GM23338 (cell line): ENCODE data around the gene TMEM225B. TPM values are rescaled to one million over a fixed set of nuclear protein-coding genes. Genes with fewer than 3 reads are reported as not detected.

ENCODE experiments used
- ATAC-seq: fragments of 200-7000 bp; cut with Tn5 transposase; 3 replicates; pipeline ENCODE4 v1.9.1; 2020
- DNase-seq: peaks from one replicate; pipeline ENCODE4 v3.0.0-alpha.2; 2015; ENCODE audit warnings: low spot score
- H2AFZ ChIP-seq: fragments of 200-600 bp; sonication (generic); 2 replicates; pipeline ENCODE4 v1.8.0; 2016; ENCODE audit warnings: antibody characterized with exemption, mild to moderate bottlenecking, moderate library complexity
- H3F3A ChIP-seq: fragments of 200-600 bp; sonication (generic); replicated peaks from 2 replicates; pipeline ENCODE4 v1.8.0; 2017; ENCODE audit warnings: antibody characterized with exemption, mixed run types, low read depth
- H3K27ac ChIP-seq: fragments of 200-600 bp; sonication (generic); 2 replicates; pipeline ENCODE4 v1.6.1; 2016; ENCODE audit warnings: low read depth
- H3K27me3 ChIP-seq: fragments of 200-600 bp; sonication (generic); 2 replicates; pipeline ENCODE4 v1.8.0; 2016; ENCODE audit warnings: mild to moderate bottlenecking, mixed run types, moderate library complexity; ENCODE audit not compliant: insufficient read depth
- H3K36me3 ChIP-seq: fragments of 200-600 bp; sonication (generic); 2 replicates; pipeline ENCODE4 v1.8.0; 2016; ENCODE audit warnings: mild to moderate bottlenecking; ENCODE audit not compliant: insufficient read depth
- H3K4me1 ChIP-seq: fragments of 200-600 bp; sonication (generic); 2 replicates; pipeline ENCODE4 v1.8.0; 2016; ENCODE audit warnings: mild to moderate bottlenecking, moderate library complexity; ENCODE audit not compliant: insufficient read depth
- H3K4me2 ChIP-seq: fragments of 200-600 bp; sonication (generic); 2 replicates; pipeline ENCODE4 v1.7.1; 2017; ENCODE audit warnings: mixed run types
- H3K4me3 ChIP-seq: fragments of 200-600 bp; sonication (generic); 2 replicates; pipeline ENCODE4 v1.6.1; 2016; ENCODE audit warnings: mixed run types
- H3K79me2 ChIP-seq: fragments of 200-600 bp; sonication (generic); replicated peaks from 2 replicates; pipeline ENCODE4 v1.8.0; 2017; ENCODE audit warnings: mild to moderate bottlenecking; ENCODE audit not compliant: insufficient read depth
- H3K9me2 ChIP-seq: fragments of 200-600 bp; sonication (generic); 2 replicates; pipeline ENCODE4 v1.8.0; 2017; ENCODE audit not compliant: insufficient read depth
- H4K20me1 ChIP-seq: fragments of 200-600 bp; sonication (generic); replicated peaks from 2 replicates; pipeline ENCODE4 v1.8.0; 2017; ENCODE audit warnings: mild to moderate bottlenecking; ENCODE audit not compliant: insufficient read depth
- H3K27ac Mint-ChIP-seq: 2 replicates; pipeline ENCODE4 v1.8.0; 2020; ENCODE audit warnings: inconsistent platforms, mild to moderate bottlenecking, moderate library complexity, mixed read lengths
- H3K27me3 Mint-ChIP-seq: 3 replicates; pipeline ENCODE4 v1.8.0; 2022; ENCODE audit warnings: low read depth, mild to moderate bottlenecking, moderate library complexity, mixed read lengths, inconsistent platforms; ENCODE audit not compliant: insufficient read depth, poor library complexity
- H3K36me3 Mint-ChIP-seq: 3 replicates; pipeline ENCODE4 v1.8.0; 2021; ENCODE audit warnings: low read depth, mild to moderate bottlenecking, inconsistent platforms, moderate library complexity, mixed read lengths
- H3K4me1 Mint-ChIP-seq: 3 replicates; pipeline ENCODE4 v1.8.0; 2020; ENCODE audit warnings: mild to moderate bottlenecking, inconsistent platforms, mixed read lengths
- H3K4me3 Mint-ChIP-seq: 3 replicates; pipeline ENCODE4 v1.8.0; 2021; ENCODE audit warnings: moderate library complexity, mild to moderate bottlenecking, inconsistent platforms, mixed read lengths
- H3K9me3 Mint-ChIP-seq: 3 replicates; pipeline ENCODE4 v1.8.0; 2020; ENCODE audit warnings: moderate library complexity, mild to moderate bottlenecking, inconsistent platforms, mixed read lengths
- CREB1 ChIP-seq: fragments of 250-450 bp; sonication (Bioruptor Pico); IDR thresholded peaks from 2 replicates; pipeline ENCODE4 v1.5.0; 2020; ENCODE audit warnings: low read depth, mild to moderate bottlenecking, moderate library complexity
- CTCF ChIP-seq, 2 experiments: fragments of 200-600 bp in 1 of 2; sonication (generic) in 1 of 2; conservative IDR thresholded peaks; 2 replicates each; pipeline versions ENCODE4 v1.5.1 to v1.6.1; 2016 to 2017; ENCODE audit warnings: antibody characterized with exemption in 2 of 2, low read depth in 2 of 2, mild to moderate bottlenecking in 2 of 2, moderate library complexity in 1 of 2
- ETS1 ChIP-seq: IDR thresholded peaks from 2 replicates; pipeline ENCODE4 v1.6.1; 2016; ENCODE audit warnings: antibody characterized with exemption
- EZH2 ChIP-seq: fragments of 200-600 bp; sonication (generic); IDR thresholded peaks from one replicate; pipeline ENCODE4 v1.8.0; 2017; ENCODE audit warnings: antibody characterized with exemption, mild to moderate bottlenecking, low read depth; ENCODE audit not compliant: unreplicated experiment
- EZH2phosphoT487 ChIP-seq: fragments of 200-600 bp; sonication (generic); IDR thresholded peaks from one replicate; pipeline ENCODE4 v1.8.1; 2018; ENCODE audit warnings: antibody characterized with exemption; ENCODE audit not compliant: unreplicated experiment
- JUNB ChIP-seq: IDR thresholded peaks from one replicate; pipeline ENCODE4 v1.6.1; 2016; ENCODE audit warnings: antibody characterized with exemption; ENCODE audit not compliant: unreplicated experiment
- NANOG ChIP-seq: IDR thresholded peaks from 2 replicates; pipeline ENCODE4 v1.6.1; 2016; ENCODE audit warnings: antibody characterized with exemption, borderline replicate concordance
- POLR2AphosphoS5 ChIP-seq: IDR thresholded peaks from 2 replicates; pipeline ENCODE4 v1.6.1; 2016; ENCODE audit warnings: antibody characterized with exemption, low read depth
- REST ChIP-seq: IDR thresholded peaks from one replicate; pipeline ENCODE4 v1.6.1; 2018; ENCODE audit warnings: antibody characterized with exemption; ENCODE audit not compliant: unreplicated experiment
- STAT1 ChIP-seq: IDR thresholded peaks from one replicate; pipeline ENCODE4 v1.6.1; 2016; ENCODE audit warnings: antibody characterized with exemption; ENCODE audit not compliant: unreplicated experiment
- ZNF114 ChIP-seq: fragments of 250-450 bp; sonication (Bioruptor Pico); IDR thresholded peaks from 2 replicates; pipeline ENCODE4 v1.5.0; 2020; ENCODE audit warnings: mild to moderate bottlenecking, moderate library complexity
- ZNF331 ChIP-seq: fragments of 250-450 bp; sonication (Bioruptor Pico); IDR thresholded peaks from 2 replicates; pipeline ENCODE4 v1.5.0; 2020; ENCODE audit warnings: low read depth, mild to moderate bottlenecking, moderate library complexity
- ZNF462 ChIP-seq: fragments of 250-450 bp; sonication (Bioruptor Pico); IDR thresholded peaks from 2 replicates; pipeline ENCODE4 v1.5.0; 2020; ENCODE audit warnings: mild to moderate bottlenecking, moderate library complexity
- polyA plus RNA-seq: library from polyadenylated mRNA; unstranded; fragments of >200 nt; fragmentation: Nextera tagmentation; extraction: Ambion mirVana; gene quantifications from 2 replicates; pipeline ENCODE4 v1.2.1, GENCODE V29; 2016
- total RNA-seq: library from RNA; depleted of rRNA; stranded (reverse); fragments of >200 nt; shearing (Covaris generic); gene quantifications from 2 replicates; pipeline ENCODE4 v1.2.3, GENCODE V29; 2014

TMEM225B gene
- total and polyA plus RNA-seq, 2 experiments from 2014 or later, result 0.45 TPM; not detected in 1

- Histone ChIP-seq H3K4me1 (peaks cover 4% of the 10 kb centered on the region), H3K36me3 (no peaks in the 10 kb centered on the region), H3K79me2 (no peaks in the 10 kb centered on the region), H3K27ac (no peak overlapping the region), H3F3A (0 out of 2 replicates have a peak, but pooled peaks cover 2% of the 10 kb centered on the region), H3K27me3 (no peaks in the 10 kb centered on the region), H3K9me2 (peaks cover 7% of the 10 kb centered on the region), H4K20me1 (no peaks in the 10 kb centered on the region), H3K4me3 (no peak overlapping the region), H2AFZ (no peak overlapping the region), H3K4me2 (no peak overlapping the region)
- no peak for TF ChIP-seq EZH2
- no peak for TF ChIP-seq NANOG
- TF ChIP-seq JUNB, result no peak
- no peak for TF ChIP-seq ZNF114
- no peak for TF ChIP-seq ZNF331 (CRISPR knock-in tag)
- TF ChIP-seq STAT1, result no peak
- TF ChIP-seq EZH2phosphoT487, result no peak
- no peak for TF ChIP-seq CTCF (conservative IDR thresholded peaks at IDR 0.05; ENCODE audit: low read depth in 2 of 2)
- no peak for TF ChIP-seq CREB1 (CRISPR knock-in tag)
- TF ChIP-seq ZNF462 (CRISPR knock-in tag), result no peak
- TF ChIP-seq REST, result no peak
- TF ChIP-seq ETS1, result no peak
- no peak for TF ChIP-seq POLR2AphosphoS5
- Mint-ChIP-seq H3K27ac (no peak overlapping the region), H3K36me3 (peaks cover 23% of the 10 kb centered on the region), H3K4me1 (peaks cover 5% of the 10 kb centered on the region; the same call in 2 of the 3 replicates), H3K9me3 (no peaks in the 10 kb centered on the region; the same call in 2 of the 3 replicates), H3K4me3 (no peak overlapping the region), H3K27me3 (peaks cover 1% of the 10 kb centered on the region)
- ATAC-seq, result no peak
- DNase-seq, result no peak
Measured at GRCh38 chr7:99644431-99644830, 46.4 kb downstream of the TMEM225B start.
